Mesenchymal stem cell (in vitro differentiated cells and primary cell): ENCODE measurements around the gene WDR19.

Experiments
- DNase-seq: peaks from one replicate; pipeline ENCODE4 v3.0.0-alpha.2; 2013
- H2AFZ ChIP-seq: one replicate; pipeline ENCODE4 v1.6.1; 2013; ENCODE audit warnings: low read depth, mild to moderate bottlenecking, control low read depth, inconsistent platforms, low read length, moderate library complexity
- H2AK5ac ChIP-seq: 2 replicates; pipeline ENCODE4 v1.6.1; 2013; ENCODE audit warnings: low read length, moderate library complexity, mild to moderate bottlenecking, inconsistent platforms; ENCODE audit not compliant: severe bottlenecking
- H2BK120ac ChIP-seq: one replicate; pipeline ENCODE4 v1.6.1; 2013; ENCODE audit warnings: low read depth, mild to moderate bottlenecking, inconsistent platforms, low read length, moderate library complexity
- H2BK12ac ChIP-seq, 2 experiments: one replicate each; pipeline ENCODE4 v1.6.1; 2013; ENCODE audit warnings: inconsistent platforms in 2 of 2, low read length in 2 of 2, mild to moderate bottlenecking in 2 of 2, moderate library complexity in 2 of 2, control low read depth in 1 of 2
- H2BK15ac ChIP-seq: one replicate; pipeline ENCODE4 v1.6.1; 2013; ENCODE audit warnings: mild to moderate bottlenecking, low read depth, inconsistent platforms; ENCODE audit not compliant: poor library complexity, severe bottlenecking
- H2BK5ac ChIP-seq: 2 replicates; pipeline ENCODE4 v1.6.1; 2013; ENCODE audit warnings: low read depth, mild to moderate bottlenecking, low read length, control low read depth, inconsistent platforms; ENCODE audit not compliant: poor library complexity, severe bottlenecking
- H3K14ac ChIP-seq, 2 experiments: one replicate each; pipeline ENCODE4 v1.6.1; 2013; ENCODE audit warnings: inconsistent platforms in 2 of 2, low read length in 2 of 2, control low read depth in 1 of 2, mild to moderate bottlenecking in 1 of 2, moderate library complexity in 1 of 2
- H3K18ac ChIP-seq, 2 experiments: one replicate each; pipeline ENCODE4 v1.6.1; 2013; ENCODE audit warnings: inconsistent platforms in 2 of 2, low read length in 2 of 2, control low read depth in 1 of 2, low read depth in 1 of 2, mild to moderate bottlenecking in 1 of 2
- H3K23ac ChIP-seq, 2 experiments: one replicate each; pipeline ENCODE4 v1.6.1; 2013; ENCODE audit warnings: inconsistent platforms in 2 of 2, low read length in 2 of 2, mild to moderate bottlenecking in 2 of 2, moderate library complexity in 2 of 2, control low read depth in 1 of 2
- H3K27ac ChIP-seq: 2 replicates; pipeline ENCODE4 v1.5.1; 2013; ENCODE audit warnings: mild to moderate bottlenecking, moderate library complexity, low read length, control low read depth, inconsistent platforms; ENCODE audit not compliant: poor library complexity, severe bottlenecking
- H3K27me3 ChIP-seq, 2 experiments: 2 replicates each; pipeline versions ENCODE4 v1.6.1 to v1.7.0; 2013; ENCODE audit warnings: low read length in 2 of 2, mild to moderate bottlenecking in 2 of 2, moderate library complexity in 2 of 2, control low read depth in 1 of 2, inconsistent platforms in 1 of 2; ENCODE audit not compliant: control insufficient read depth in 1 of 2, insufficient read depth in 1 of 2
- H3K36me3 ChIP-seq, 2 experiments: 2 replicates each; pipeline versions ENCODE4 v1.6.1 to v1.7.0; 2013; ENCODE audit warnings: low read length in 2 of 2, control low read depth in 1 of 2, inconsistent platforms in 1 of 2, low read depth in 1 of 2, mild to moderate bottlenecking in 1 of 2; ENCODE audit not compliant: insufficient read depth in 2 of 2, control insufficient read depth in 1 of 2
- H3K4ac ChIP-seq, 2 experiments: one replicate each; pipeline ENCODE4 v1.6.1; 2013; ENCODE audit warnings: inconsistent platforms in 2 of 2, low read length in 2 of 2, mild to moderate bottlenecking in 2 of 2, moderate library complexity in 2 of 2, control low read depth in 1 of 2, low read depth in 1 of 2
- H3K4me1 ChIP-seq: 2 replicates; pipeline ENCODE4 v1.6.1; 2013; ENCODE audit warnings: low read depth, low read length, control low read depth; ENCODE audit not compliant: control insufficient read depth, insufficient read depth
- H3K4me2 ChIP-seq: 2 replicates; pipeline ENCODE4 v1.6.1; 2013; ENCODE audit warnings: low read length, mild to moderate bottlenecking, inconsistent platforms; ENCODE audit not compliant: poor library complexity, severe bottlenecking
- H3K4me3 ChIP-seq, 2 experiments: 2 replicates each; pipeline versions ENCODE4 v1.5.1 to v1.7.0; 2013; ENCODE audit warnings: low read length in 2 of 2, mild to moderate bottlenecking in 2 of 2, control low read depth in 1 of 2, low read depth in 1 of 2; ENCODE audit not compliant: insufficient read depth in 1 of 2
- H3K79me1 ChIP-seq: replicated peaks from 2 replicates; pipeline ENCODE4 v1.6.1; 2013; ENCODE audit warnings: mild to moderate bottlenecking, control low read depth, low read length, inconsistent platforms; ENCODE audit not compliant: poor library complexity, severe bottlenecking
- H3K9ac ChIP-seq: 2 replicates; pipeline ENCODE4 v1.7.0; 2013; ENCODE audit warnings: mild to moderate bottlenecking, low read length, moderate library complexity
- H3K9me3 ChIP-seq: 2 replicates; pipeline ENCODE4 v1.7.0; 2013; ENCODE audit warnings: mild to moderate bottlenecking, low read length; ENCODE audit not compliant: control insufficient read depth
- H4K8ac ChIP-seq: one replicate; pipeline ENCODE4 v1.6.1; 2013; ENCODE audit warnings: inconsistent platforms, mild to moderate bottlenecking, low read length, moderate library complexity
- H4K91ac ChIP-seq: one replicate; pipeline ENCODE4 v1.6.1; 2013; ENCODE audit warnings: mild to moderate bottlenecking, low read length, inconsistent platforms
- whole genome bisulfite sequencing: methylation state at CpG from one replicate; pipeline ENCODE4 v1.1.7; 2013; ENCODE audit warnings: mixed read lengths; 5-methylcytosine and 5-hydroxymethylcytosine counted together

The WDR19 gene

DNA sequence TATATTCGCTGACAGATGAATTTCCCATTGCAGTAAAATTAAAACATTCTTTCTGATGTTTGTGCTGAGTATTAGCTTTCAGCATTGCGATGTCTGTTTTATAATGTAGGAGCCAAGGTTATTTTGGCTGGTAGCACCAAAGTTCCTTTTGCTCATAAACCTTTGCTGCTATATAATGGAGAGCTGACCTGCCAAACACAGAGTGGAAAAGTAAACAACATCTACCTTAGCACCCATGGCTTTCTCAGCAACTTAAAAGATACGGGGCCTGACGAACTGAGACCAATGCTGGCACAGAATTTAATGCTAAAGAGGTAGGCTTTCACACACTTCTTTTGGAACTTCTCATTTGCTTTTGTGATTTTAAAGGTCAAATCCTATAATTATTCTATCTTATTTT, 46.0 kb downstream of the WDR19 start:
- Histone ChIP-seq H2AFZ (no peak overlapping the region), H3K23ac (no peak overlapping the region), H3K14ac (no peak overlapping the region), H4K91ac (no peak overlapping the region), H2BK12ac (no peak overlapping the region), H4K8ac (no peak overlapping the region), H3K36me3 (peaks cover 3 to 69% of the 10 kb centered on the region in 2 experiments), H2BK5ac (no peak overlapping the region), H2BK15ac (no peak overlapping the region), H3K4me3 (no peak overlapping the region), H3K4me1 (no peaks in the 10 kb centered on the region), H3K4me2 (no peak overlapping the region), H3K4ac (no peak overlapping the region), H2AK5ac (no peak overlapping the region), H2BK120ac (no peak overlapping the region), H3K9ac (no peak overlapping the region), H3K79me1 (no peaks in the 10 kb centered on the region), H3K18ac (no peak overlapping the region), H3K27ac (no peak overlapping the region), H3K9me3 (no peaks in the 10 kb centered on the region), H3K27me3 (no peaks in the 10 kb centered on the region)
- WGBS: 100% methylated on average over 2 of the region's 4 CpGs
- DNase-seq: no peak

DNA sequence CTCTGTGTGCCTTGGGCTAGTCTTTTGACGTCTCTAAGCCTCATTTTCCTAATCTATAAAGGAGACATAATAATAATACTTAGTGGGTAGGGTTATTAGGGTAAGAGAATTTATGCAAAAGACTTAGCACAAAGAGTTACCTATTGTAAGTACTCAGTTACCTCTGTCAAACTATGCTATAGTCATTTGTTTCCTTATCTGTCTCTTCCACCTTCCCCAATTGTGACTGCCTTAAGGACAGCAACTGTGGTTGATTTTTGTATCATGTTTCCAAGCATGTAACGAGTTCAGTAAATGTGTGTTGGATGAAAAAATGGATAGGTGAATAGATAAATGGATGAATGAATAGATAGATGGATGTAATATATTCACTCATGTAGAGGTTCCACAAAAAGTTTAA, 48.1 kb downstream of the WDR19 start:
- Histone ChIP-seq H4K8ac (no peak overlapping the region), H3K14ac (no peak overlapping the region)
- DNase-seq: no peak

DNA sequence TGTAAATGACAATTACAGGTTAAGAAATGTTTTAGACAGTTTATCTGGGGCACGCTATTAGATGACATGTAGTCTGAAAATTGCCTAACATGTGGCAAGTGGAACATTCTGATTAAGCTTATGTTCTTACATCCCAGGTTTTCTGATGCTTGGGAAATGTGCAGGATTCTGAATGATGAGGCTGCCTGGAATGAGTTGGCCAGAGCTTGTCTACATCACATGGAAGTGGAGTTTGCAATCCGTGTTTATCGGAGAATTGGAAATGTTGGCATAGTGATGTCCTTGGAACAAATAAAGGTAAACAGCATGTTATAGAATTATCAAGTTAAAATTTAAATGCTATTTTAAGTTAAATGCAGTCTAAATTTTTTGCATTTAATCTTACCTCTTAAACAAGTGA, 49.3 kb downstream of the WDR19 start:
- no peaks in the 10 kb centered on the region for H3K79me1 ChIP-seq
- no peaks in the 10 kb centered on the region for H3K27me3 ChIP-seq
- no peak overlapping the region for H2BK12ac ChIP-seq
- no peak overlapping the region for H3K9ac ChIP-seq
- H3K4me3 ChIP-seq: no peak overlapping the region
- H2BK120ac ChIP-seq: no peak overlapping the region
- no peak overlapping the region for H3K14ac ChIP-seq
- H3K27ac ChIP-seq: no peak overlapping the region
- H3K36me3 ChIP-seq: peaks cover 3 to 75% of the 10 kb centered on the region in 2 experiments
- H3K23ac ChIP-seq: no peak overlapping the region
- no peak overlapping the region for H2AFZ ChIP-seq
- H2AK5ac ChIP-seq: no peak overlapping the region
- H3K4me1 ChIP-seq: no peaks in the 10 kb centered on the region
- no peak overlapping the region for H3K4me2 ChIP-seq
- H3K4ac ChIP-seq: no peak overlapping the region
- no peak for DNase-seq
- no peak overlapping the region for H2BK15ac ChIP-seq
- H3K9me3 ChIP-seq: no peaks in the 10 kb centered on the region
- H2BK5ac ChIP-seq: no peak overlapping the region
- H3K18ac ChIP-seq: no peak overlapping the region
- WGBS: 92% methylated on average over 3 of the region's 3 CpGs
- H4K8ac ChIP-seq: no peak overlapping the region
- no peak overlapping the region for H4K91ac ChIP-seq

More for the DNA sequence above, 48.1 kb downstream of the WDR19 start:
- Histone ChIP-seq H2BK120ac (no peak overlapping the region), H2AK5ac (no peak overlapping the region), H3K4me2 (no peak overlapping the region), H3K4me3 (no peak overlapping the region), H2AFZ (no peak overlapping the region), H3K9ac (no peak overlapping the region), H4K91ac (no peak overlapping the region), H3K27ac (no peak overlapping the region), H3K23ac (no peak overlapping the region), H3K18ac (no peak overlapping the region), H3K9me3 (no peaks in the 10 kb centered on the region), H2BK15ac (no peak overlapping the region), H2BK12ac (no peak overlapping the region), H3K27me3 (no peaks in the 10 kb centered on the region), H3K79me1 (no peaks in the 10 kb centered on the region), H3K4me1 (no peaks in the 10 kb centered on the region), H2BK5ac (no peak overlapping the region), H3K4ac (no peak overlapping the region), H3K36me3 (peaks cover 3 to 75% of the 10 kb centered on the region in 2 experiments)
- WGBS: 100% methylated on average over 1 of the region's 2 CpGs

DNA sequence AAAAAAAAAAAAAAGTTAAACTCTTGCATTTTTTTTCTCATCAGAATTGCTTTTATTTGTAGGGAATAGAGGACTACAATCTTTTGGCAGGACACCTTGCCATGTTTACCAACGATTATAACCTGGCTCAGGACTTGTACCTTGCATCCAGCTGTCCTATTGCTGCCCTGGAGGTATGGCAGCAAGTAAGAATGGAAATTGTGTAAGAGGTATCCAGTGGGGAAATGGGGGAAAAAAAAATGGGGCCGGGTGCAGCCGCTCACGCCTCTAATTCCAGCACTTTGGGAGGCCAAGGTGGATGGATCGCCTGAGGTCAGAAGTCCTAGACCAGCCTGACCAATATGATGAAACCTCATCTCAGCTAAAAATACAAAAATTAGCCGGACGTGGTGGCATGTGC, 49.8 kb downstream of the WDR19 start:
- no peak overlapping the region for H3K14ac ChIP-seq
- no peaks in the 10 kb centered on the region for H3K9me3 ChIP-seq
- no peaks in the 10 kb centered on the region for H3K4me1 ChIP-seq
- H2AK5ac ChIP-seq: no peak overlapping the region
- no peak overlapping the region for H2AFZ ChIP-seq
- no peak overlapping the region for H2BK12ac ChIP-seq
- peaks cover 3 to 76% of the 10 kb centered on the region in 2 experiments for H3K36me3 ChIP-seq
- no peak for DNase-seq
- 94% methylated on average over 6 of the region's 7 CpGs for WGBS
- H3K18ac ChIP-seq: no peak overlapping the region
- no peak overlapping the region for H3K4me2 ChIP-seq
- no peak overlapping the region for H2BK5ac ChIP-seq
- no peak overlapping the region for H3K4ac ChIP-seq
- no peak overlapping the region for H4K91ac ChIP-seq
- no peaks in the 10 kb centered on the region for H3K27me3 ChIP-seq
- H3K27ac ChIP-seq: no peak overlapping the region
- no peaks in the 10 kb centered on the region for H3K79me1 ChIP-seq
- H2BK120ac ChIP-seq: no peak overlapping the region
- no peak overlapping the region for H3K23ac ChIP-seq
- H2BK15ac ChIP-seq: no peak overlapping the region
- no peak overlapping the region for H3K4me3 ChIP-seq
- H3K9ac ChIP-seq: no peak overlapping the region
- no peak overlapping the region for H4K8ac ChIP-seq
